ENCODE data around the gene FAM72C. TPM values are rescaled to one million over a fixed set of nuclear protein-coding genes. Genes with fewer than 3 reads are reported as not detected.
"Not testable (repeated sequence)": the region's sequence is repeated elsewhere in the genome, so short reads cannot be mapped to it uniquely, and the experiment has no call there.

FAM72C gene
- total RNA-seq, 1 donor from 2014 or later: not detected

DNA sequence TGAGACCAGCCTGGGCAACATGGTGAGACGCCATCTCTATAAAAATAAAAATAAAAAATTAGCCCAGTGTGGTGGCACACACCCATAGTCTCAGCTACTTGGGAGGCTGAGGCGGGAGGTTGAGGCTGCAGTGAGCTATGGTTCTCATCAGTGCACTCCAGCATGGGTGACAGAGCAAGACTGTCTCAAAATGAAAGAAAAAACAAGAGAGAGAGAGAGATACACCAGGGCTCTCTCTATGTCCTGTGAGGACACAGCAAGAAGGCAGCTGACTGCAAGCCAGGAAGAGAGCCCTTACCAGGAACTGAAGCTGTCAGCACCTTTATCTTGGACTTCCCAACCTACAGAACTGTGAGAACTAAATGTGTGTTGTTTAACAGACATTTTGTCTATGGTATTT is 32.1 kb downstream of the FAM72C start:
- DNase-seq; ATAC-seq; intact Hi-C loops (cut with micrococcal nuclease): not testable (repeated sequence)

DNA sequence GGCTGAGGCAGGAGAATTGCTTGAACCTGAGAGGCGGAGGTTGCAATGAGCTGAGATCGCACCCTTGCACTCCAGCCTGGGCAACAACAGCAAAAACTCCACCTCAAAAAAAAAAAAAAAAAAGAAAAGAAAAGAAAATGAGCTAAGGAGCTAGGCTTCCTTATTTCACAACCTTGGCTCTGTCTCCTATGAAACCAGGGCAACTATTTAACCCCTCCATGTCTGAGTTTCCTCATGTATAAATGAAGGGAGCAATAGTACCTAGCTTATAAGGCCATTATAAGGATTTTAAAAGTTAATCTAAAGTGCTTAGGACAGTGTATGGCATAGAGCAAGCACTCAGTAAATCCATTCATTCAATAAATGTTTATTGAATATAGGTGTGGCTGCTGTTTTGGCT is 32.9 kb downstream of the FAM72C start:
- ATAC-seq: peak; percentile 31

GRCh38 chr1:143936457-143937115 is 35.2 kb downstream of the FAM72C start:
- not testable (repeated sequence) for DNase-seq

More for the DNA sequence above, 32.9 kb downstream of the FAM72C start:
- intact Hi-C loops (cut with micrococcal nuclease); DNase-seq: not testable (repeated sequence)

DNA sequence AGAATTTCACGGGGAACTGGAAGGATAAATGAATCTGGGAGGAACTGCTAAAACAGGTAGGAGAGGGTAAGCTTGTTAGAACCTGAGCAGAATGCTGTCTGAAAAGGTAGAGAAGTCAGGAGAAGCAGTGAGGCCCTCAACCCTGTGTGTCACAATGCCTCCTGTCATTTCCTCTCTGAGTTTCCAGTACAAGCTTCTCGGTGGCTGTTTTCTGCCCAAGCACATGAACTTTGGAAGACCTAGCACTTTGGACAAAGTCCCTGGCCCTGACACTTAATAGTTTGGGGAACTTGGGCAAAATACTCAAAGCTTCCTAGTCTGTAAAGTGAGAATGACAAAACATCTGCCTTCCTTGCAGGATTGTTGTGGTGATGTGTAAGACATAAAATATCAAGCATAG is 52.7 kb downstream of the FAM72C start:
- DNase-seq; ATAC-seq; intact Hi-C loops (cut with micrococcal nuclease): not testable (repeated sequence)

More at GRCh38 chr1:143936457-143937115, 35.2 kb downstream of the FAM72C start:
- ATAC-seq: peak; percentile 72
- intact Hi-C loops (cut with micrococcal nuclease): not testable (repeated sequence)

GRCh38 chr1:143918552-143918951 is 53.2 kb downstream of the FAM72C start:
- ATAC-seq; intact Hi-C loops (cut with micrococcal nuclease); DNase-seq: not testable (repeated sequence)

GRCh38 chr1:143913705-143914104 is 58.1 kb downstream of the FAM72C start:
- intact Hi-C loops (cut with micrococcal nuclease); DNase-seq; ATAC-seq: not testable (repeated sequence)
